ENCODE data around the gene TESK1.
A peak's percentile ranks its signal among the peaks of the same experiment; 100 is the strongest.
"Not testable (repeated sequence)": the region's sequence is repeated elsewhere in the genome, so short reads cannot be mapped to it uniquely, and the experiment has no call there.

The TESK1 gene

GRCh38 chr9:35579659-35580227 is 25.3 kb upstream of the TESK1 start:
- not testable (repeated sequence) for DNase-seq

GRCh38 chr9:35583521-35583920 is 21.5 kb upstream of the TESK1 start:
- DNase-seq: not testable (repeated sequence)

GRCh38 chr9:35584681-35585080 is 20.4 kb upstream of the TESK1 start:
- DNase-seq: not testable (repeated sequence)

GRCh38 chr9:35588506-35588905 is 16.6 kb upstream of the TESK1 start:
- not testable (repeated sequence) for DNase-seq

GRCh38 chr9:35593581-35593980 is 11.5 kb upstream of the TESK1 start:
- no peak for DNase-seq

- no peak for DNase-seq
Measured at GRCh38 chr9:35594471-35594870, 10.6 kb upstream of the TESK1 start.

DNA sequence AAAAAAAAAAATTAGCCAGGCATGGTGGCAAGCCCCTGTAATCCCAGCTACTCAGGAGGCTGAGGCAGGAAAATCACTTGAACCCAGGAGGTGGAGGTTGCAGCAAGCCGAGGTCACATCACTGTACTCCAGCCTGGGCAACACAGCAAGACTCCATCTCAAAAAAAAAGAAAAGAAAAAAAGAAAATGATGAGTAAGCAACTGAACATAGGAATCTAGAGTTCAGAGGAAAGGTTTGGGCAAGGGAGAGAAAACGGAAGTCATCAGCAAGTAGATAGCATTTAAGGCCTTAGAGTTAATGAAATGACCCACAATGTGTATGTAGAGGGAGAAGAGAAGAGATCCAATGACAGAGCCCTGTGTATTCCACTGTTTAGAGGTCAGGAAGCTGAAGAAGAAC is 8.2 kb upstream of the TESK1 start:
- DNase-seq: not testable (repeated sequence)

- no peak for DNase-seq
Measured at GRCh38 chr9:35598866-35599590, 6.0 kb upstream of the TESK1 start.

GRCh38 chr9:35599763-35600604 is 5.1 kb upstream of the TESK1 start:
- no peak for DNase-seq

DNA sequence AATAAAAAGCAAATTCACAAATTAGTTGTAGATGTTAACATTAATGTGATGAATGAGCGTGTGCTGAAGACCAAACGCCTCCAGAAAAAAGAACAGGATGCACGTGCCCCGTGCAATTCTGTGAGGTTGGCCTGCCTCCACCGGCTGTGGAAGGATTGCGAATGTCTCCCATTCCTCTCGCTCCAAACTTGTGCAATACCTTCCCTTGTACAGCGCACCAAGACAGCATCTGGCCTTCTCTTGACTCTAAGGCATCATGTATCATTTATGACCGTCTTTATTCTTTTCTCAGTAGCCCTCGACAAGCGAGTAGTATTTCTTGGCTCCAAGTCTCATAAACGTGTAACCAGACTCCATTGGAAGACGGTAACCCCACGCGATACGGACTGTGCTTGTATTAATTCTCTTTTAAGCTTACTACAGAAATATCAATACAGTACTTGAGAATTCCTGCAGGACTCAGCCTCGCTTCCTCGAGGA is 1.5 kb upstream of the TESK1 start:
- no peak for DNase-seq

DNA sequence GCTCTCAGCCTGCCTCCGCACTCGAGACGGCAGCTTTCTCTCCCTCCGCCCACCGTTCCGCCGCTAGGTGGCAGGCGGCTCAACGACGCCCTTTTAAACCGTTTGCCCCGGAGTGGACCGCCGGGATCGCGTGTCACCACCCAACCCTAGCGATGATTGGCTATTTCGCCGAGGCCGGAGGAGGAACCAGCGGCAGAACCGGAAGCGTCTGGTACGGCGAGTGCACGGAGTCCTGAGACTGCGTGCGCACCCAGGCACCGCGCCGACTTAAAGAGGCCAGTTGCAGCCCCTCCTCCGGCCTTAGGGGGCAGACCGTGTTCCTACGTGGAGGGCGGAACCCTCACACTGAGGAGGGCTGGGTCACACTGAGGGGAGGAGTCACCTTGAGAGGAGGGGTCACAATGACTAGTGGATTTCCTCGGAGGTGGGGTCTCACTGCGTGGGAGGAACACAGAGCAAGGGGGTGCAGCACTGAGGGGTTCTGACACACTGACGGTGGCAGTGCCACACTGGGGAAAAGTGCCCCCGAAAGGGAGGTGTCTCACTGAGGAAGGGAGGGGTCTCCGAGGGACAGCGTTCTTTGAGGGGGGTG is 980 bp upstream of the TESK1 start:
- DNase-seq: peak; percentile 91 to 96

DNA sequence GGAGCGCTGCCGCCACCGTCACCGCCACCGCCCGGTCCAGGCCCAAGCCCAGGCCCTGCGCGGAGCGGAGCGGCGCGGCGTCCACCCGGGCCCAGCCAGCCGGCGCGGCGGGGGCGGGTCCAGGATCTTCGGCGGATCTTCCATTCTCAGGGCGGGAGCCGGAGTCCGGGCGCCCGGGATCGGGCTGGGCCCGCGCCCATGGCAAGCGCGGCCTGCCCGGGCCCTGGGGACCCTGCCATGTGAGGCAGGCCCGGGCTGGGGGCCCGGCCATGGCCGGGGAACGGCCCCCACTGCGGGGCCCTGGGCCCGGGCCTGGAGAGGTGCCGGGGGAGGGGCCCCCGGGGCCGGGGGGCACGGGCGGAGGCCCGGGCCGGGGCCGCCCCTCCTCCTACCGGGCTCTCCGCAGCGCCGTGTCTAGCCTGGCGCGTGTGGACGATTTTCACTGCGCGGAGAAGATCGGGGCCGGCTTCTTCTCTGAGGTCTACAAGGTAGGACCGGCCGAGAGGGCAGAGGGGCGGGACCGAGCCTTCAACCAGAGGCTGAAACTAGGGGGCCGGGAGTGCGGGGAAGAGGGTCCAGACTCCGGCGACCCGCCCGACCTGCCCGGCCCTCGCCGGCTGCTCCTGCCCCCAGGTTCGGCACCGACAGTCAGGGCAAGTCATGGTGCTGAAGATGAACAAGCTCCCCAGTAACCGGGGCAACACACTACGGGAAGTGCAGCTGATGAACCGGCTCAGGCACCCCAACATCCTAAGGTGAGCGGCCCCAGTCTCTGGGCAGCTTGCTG is 482 bp downstream of the TESK1 start:
- no peak for DNase-seq

- DNase-seq: no peak
Measured at GRCh38 chr9:35606138-35606504, 1.1 kb downstream of the TESK1 start.

DNA sequence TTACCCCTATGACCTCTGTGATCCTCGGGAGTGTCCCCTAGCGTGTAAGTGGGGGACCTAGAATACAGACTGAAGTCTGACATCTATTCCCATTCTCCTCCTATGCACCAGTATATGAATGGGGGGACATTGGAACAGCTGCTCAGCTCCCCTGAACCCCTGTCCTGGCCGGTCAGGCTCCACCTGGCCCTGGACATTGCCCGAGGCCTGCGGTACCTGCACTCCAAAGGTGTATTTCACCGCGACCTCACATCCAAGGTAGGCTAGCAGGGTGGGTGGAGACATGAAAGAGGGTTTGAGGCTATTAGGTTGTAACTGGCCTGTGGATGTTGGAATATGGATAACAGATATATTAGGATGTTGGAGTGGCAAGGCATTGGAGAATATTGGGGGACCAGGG is 1.7 kb downstream of the TESK1 start:
- DNase-seq: no peak

GRCh38 chr9:35608221-35608620 is 3.2 kb downstream of the TESK1 start:
- no peak for DNase-seq

GRCh38 chr9:35609001-35609819 is 4.1 kb downstream of the TESK1 start:
- DNase-seq: no peak

DNA sequence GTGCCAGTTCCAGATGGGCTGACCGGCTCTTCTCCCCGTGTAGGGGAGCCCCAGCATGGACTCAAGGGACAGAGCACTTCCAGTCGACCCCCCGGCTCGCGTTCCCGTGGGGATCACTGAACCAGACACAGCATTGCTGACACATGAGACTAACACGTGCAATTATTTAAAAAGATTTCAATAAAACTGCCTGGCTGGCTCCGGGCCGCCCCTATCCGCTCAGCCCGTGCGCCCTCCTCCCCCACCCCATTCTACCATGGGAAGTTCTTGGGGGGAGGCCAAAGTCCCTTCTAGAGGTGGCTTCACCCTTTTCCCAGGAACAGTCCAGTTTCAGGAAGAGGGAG is 4.7 kb downstream of the TESK1 start:
- DNase-seq: no peak

- DNase-seq: peak in 1 of 2 experiments; percentile 2
Measured at GRCh38 chr9:35611230-35611797, 6.3 kb downstream of the TESK1 start.

- not testable (repeated sequence) for DNase-seq
Measured at GRCh38 chr9:35612066-35612465, 7.0 kb downstream of the TESK1 start.

GRCh38 chr9:35612843-35613242 is 7.8 kb downstream of the TESK1 start:
- no peak for DNase-seq

- DNase-seq: no peak
Measured at GRCh38 chr9:35615981-35616680, 11.1 kb downstream of the TESK1 start.

Measured in SW 1271 (cell line).